Activated B cell treated with CpG ODN at 0.5 μM for 24 hours (primary cell): Measurements from ENCODE around the gene OSBPL2. TPM values are rescaled to one million over a fixed set of nuclear protein-coding genes. Genes with fewer than 3 reads are reported as not detected.

Source experiments
- ATAC-seq: fragments of 200-7000 bp; cut with Tn5 transposase; one replicate; pipeline ENCODE4 v1.10.0; 2021; ENCODE audit warnings: low read depth, mild to moderate bottlenecking, moderate library complexity
- CTCF ChIA-PET: fragments of 350-600 bp; sonication (Branson Sonifier 250); formaldehyde crosslinking; loops from one replicate; lab custom pipeline; 2021; ENCODE audit warnings: antibody characterized with exemption; lab: Charles Lee
- POLR2A ChIA-PET: fragments of 350-600 bp; sonication (Branson Sonifier 250); formaldehyde crosslinking; loops from one replicate; lab custom pipeline; 2021; ENCODE audit warnings: antibody characterized with exemption; lab: Charles Lee
- DNase-seq: peaks from one replicate; pipeline ENCODE4 v3.0.0; 2022
- H3K27ac Mint-ChIP-seq: one replicate; pipeline ENCODE4 v1.8.0; 2020; ENCODE audit warnings: mixed read lengths
- H3K27me3 Mint-ChIP-seq: one replicate; pipeline ENCODE4 v1.8.0; 2021; ENCODE audit warnings: mixed read lengths
- H3K36me3 Mint-ChIP-seq: one replicate; pipeline ENCODE4 v1.8.0; 2021; ENCODE audit warnings: low read depth, mixed read lengths
- H3K4me1 Mint-ChIP-seq: one replicate; pipeline ENCODE4 v1.8.0; 2021; ENCODE audit warnings: mixed read lengths
- H3K4me3 Mint-ChIP-seq: one replicate; pipeline ENCODE4 v1.8.0; 2020; ENCODE audit warnings: mild to moderate bottlenecking, mixed read lengths
- H3K9me3 Mint-ChIP-seq: one replicate; pipeline ENCODE4 v1.8.0; 2020; ENCODE audit warnings: mixed read lengths
- intact Hi-C: fragments of 100-400 bp; cut with micrococcal nuclease; formaldehyde crosslinking; loops from one replicate; pipeline ENCODE4 v1.15.1; 2024
- total RNA-seq: library from RNA; stranded (reverse); gene quantifications from 2 replicates; pipeline ENCODE4 v1.2.3, GENCODE V29; 2022
- TF ChIP-seq, protein P1 (sequence below): fragments of 200-600 bp; IDR thresholded peaks from one replicate; pipeline ENCODE4 v1.8.0; 2022; ENCODE audit warnings: antibody characterized with exemption, mild to moderate bottlenecking

Gene OSBPL2
- total RNA-seq, 1 donor from 2014 or later = 43.0 TPM

GRCh38 chr20:62206388-62206775 is 31.9 kb upstream of the OSBPL2 start:
- intact Hi-C loops = no loop called here
- ChIA-PET POLR2A (interaction anchor here (0.7 kb wide), 1 partner anchor 28 kb away, joined by 3 read pairs; no protein-coding TSS in a partner anchor), CTCF (no interaction called here)
- ATAC-seq (no peak), DNase-seq (no peak)
- H3K9me3 Mint-ChIP-seq = no peaks in the 10 kb centered on the region
- peaks cover 3% of the 10 kb centered on the region for H3K27me3 Mint-ChIP-seq
- H3K36me3 Mint-ChIP-seq = peaks cover 15% of the 10 kb centered on the region
- TF ChIP-seq, protein P1, sequence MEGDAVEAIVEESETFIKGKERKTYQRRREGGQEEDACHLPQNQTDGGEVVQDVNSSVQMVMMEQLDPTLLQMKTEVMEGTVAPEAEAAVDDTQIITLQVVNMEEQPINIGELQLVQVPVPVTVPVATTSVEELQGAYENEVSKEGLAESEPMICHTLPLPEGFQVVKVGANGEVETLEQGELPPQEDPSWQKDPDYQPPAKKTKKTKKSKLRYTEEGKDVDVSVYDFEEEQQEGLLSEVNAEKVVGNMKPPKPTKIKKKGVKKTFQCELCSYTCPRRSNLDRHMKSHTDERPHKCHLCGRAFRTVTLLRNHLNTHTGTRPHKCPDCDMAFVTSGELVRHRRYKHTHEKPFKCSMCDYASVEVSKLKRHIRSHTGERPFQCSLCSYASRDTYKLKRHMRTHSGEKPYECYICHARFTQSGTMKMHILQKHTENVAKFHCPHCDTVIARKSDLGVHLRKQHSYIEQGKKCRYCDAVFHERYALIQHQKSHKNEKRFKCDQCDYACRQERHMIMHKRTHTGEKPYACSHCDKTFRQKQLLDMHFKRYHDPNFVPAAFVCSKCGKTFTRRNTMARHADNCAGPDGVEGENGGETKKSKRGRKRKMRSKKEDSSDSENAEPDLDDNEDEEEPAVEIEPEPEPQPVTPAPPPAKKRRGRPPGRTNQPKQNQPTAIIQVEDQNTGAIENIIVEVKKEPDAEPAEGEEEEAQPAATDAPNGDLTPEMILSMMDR = no peak
- H3K27ac Mint-ChIP-seq = no peak overlapping the region
- H3K4me1 Mint-ChIP-seq = peaks cover 23% of the 10 kb centered on the region
- no peak overlapping the region for H3K4me3 Mint-ChIP-seq

GRCh38 chr20:62208061-62208794 is 30.1 kb upstream of the OSBPL2 start:
- Mint-ChIP-seq H3K36me3 (peaks cover 4% of the 10 kb centered on the region), H3K4me1 (peaks cover 5% of the 10 kb centered on the region), H3K27ac (no peak overlapping the region), H3K27me3 (peaks cover 6% of the 10 kb centered on the region), H3K9me3 (no peaks in the 10 kb centered on the region), H3K4me3 (no peak overlapping the region)
- ATAC-seq = no peak
- DNase-seq = no peak
- TF ChIP-seq, protein P1 = no peak
- intact Hi-C loops = no loop called here
- POLR2A ChIA-PET = no interaction called here
- CTCF ChIA-PET = no interaction called here

DNA sequence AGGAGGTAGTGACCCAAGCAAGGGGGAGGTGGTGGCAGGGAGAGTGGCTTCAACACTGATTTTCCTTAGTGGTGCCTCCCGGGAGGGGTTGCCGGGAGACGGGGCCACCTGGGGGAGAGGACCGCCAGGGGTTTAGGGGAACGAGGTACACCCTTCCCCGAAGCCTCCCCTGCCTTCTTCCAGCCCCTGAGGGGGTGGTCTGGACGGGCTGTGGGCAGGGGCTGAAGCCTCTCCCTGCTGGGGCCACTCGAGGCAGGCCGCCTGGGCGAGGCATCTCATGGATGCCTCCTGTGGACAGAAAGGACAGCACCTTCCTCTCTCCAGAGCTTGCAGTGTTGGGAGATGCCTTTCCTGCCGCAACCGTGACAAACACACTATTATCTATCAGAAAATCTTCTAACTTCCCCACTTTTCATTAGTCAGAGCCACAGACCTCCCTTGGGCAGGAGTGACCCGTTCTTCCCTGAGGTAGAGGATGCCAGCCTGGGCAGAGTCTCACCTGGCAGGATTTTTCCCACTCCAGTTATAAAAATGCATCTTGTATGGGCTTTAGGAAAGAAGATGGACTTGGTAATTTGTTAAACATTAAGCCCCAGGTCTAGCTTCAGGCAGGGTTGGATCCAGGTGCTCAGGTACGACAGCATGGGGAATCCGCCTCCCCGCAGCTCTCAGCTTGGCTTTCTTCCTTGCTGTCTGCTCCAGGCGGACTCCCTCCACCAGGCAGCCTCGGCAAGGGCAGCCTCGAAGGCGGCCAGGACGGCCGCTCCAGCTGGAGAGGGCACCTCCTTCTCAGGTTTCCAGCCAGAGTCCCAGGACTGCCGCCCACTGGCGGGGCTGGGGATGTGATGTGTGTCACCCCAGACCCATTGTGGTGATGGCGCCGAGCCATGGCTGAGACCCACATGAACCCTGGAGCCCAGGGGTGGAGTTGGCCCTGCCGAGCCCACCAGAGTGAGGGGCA is 29.2 kb upstream of the OSBPL2 start:
- Mint-ChIP-seq H3K9me3 (no peaks in the 10 kb centered on the region), H3K36me3 (no peaks in the 10 kb centered on the region), H3K4me1 (no peaks in the 10 kb centered on the region), H3K27ac (no peak overlapping the region), H3K27me3 (peaks cover 9% of the 10 kb centered on the region), H3K4me3 (no peak overlapping the region)
- no peak for DNase-seq
- intact Hi-C loops = no loop called here
- ATAC-seq = no peak
- TF ChIP-seq, protein P1 = no peak
- CTCF ChIA-PET = no interaction called here
- POLR2A ChIA-PET = no interaction called here

GRCh38 chr20:62209850-62210495 is 28.3 kb upstream of the OSBPL2 start:
- TF ChIP-seq, protein P1 = no peak
- no peak overlapping the region for H3K27ac Mint-ChIP-seq
- ATAC-seq (no peak), DNase-seq (no peak)
- ChIA-PET CTCF (no interaction called here), POLR2A (no interaction called here)
- H3K36me3 Mint-ChIP-seq = no peaks in the 10 kb centered on the region
- peaks cover 14% of the 10 kb centered on the region for H3K27me3 Mint-ChIP-seq
- no peaks in the 10 kb centered on the region for H3K4me1 Mint-ChIP-seq
- H3K4me3 Mint-ChIP-seq = no peak overlapping the region
- no peaks in the 10 kb centered on the region for H3K9me3 Mint-ChIP-seq
- intact Hi-C loops = no loop called here

DNA sequence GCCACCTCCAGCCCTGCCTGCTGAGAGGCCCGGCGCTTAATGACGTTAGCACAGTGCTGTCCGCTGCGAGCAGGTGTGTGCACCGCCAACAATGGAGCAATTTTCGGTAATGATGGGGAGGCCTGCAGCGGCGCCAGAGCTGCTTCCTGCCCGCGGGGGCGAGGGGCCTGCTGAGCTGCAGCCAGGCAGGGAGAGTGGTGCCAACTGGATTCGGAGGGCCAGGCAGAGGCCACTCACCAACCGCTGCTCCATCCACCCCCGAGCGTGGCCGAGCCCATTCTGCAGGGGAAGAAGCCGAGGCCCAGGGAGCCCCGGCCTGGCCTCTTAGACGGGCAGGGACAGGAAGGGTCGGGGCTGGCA is 27.8 kb upstream of the OSBPL2 start:
- Mint-ChIP-seq H3K4me1 (no peaks in the 10 kb centered on the region), H3K4me3 (no peak overlapping the region), H3K9me3 (no peaks in the 10 kb centered on the region), H3K27ac (no peak overlapping the region), H3K27me3 (peaks cover 14% of the 10 kb centered on the region), H3K36me3 (no peaks in the 10 kb centered on the region)
- ChIA-PET CTCF (no interaction called here), POLR2A (no interaction called here)
- intact Hi-C loops = no loop called here
- DNase-seq = no peak
- TF ChIP-seq, protein P1 = no peak
- ATAC-seq = no peak
